A549 (cell line): ENCODE measurements around the gene CLDN5. TPM values are rescaled to one million over a fixed set of nuclear protein-coding genes. Genes with fewer than 3 reads are reported as not detected.

Source experiments
- ATAC-seq, 2 experiments: fragments of 200-7000 bp in 1 of 2; fragments of >200 bp in 1 of 2; cut with Nextera tagmentation in 1 of 2; cut with Tn5 transposase in 1 of 2; 3 replicates each; pipeline versions ENCODE4 v1.8.0 to v1.9.1; 2018 to 2020; ENCODE audit warnings: mild to moderate bottlenecking in 1 of 2, moderate library complexity in 1 of 2
- CTCF ChIA-PET: fragments of 300-600 bp; sonication (Branson Sonifier 250); formaldehyde crosslinking; extraction: SDS; loops from one replicate; lab custom pipeline; 2021; ENCODE audit warnings: antibody characterized with exemption, inconsistent platforms; lab: Yijun Ruan, JAX
- POLR2A ChIA-PET: fragments of 350-600 bp; formaldehyde crosslinking; extraction: SDS; loops from one replicate; lab custom pipeline; 2021; ENCODE audit warnings: antibody characterized with exemption, inconsistent platforms; lab: Yijun Ruan, JAX
- DNase-seq, 2 experiments: peaks; one replicate each; pipeline versions ENCODE4 v3.0.0 to v3.0.0-alpha.2; 2011 to 2016; ENCODE audit warnings: low read depth in 1 of 2, low spot score in 1 of 2
- FAIRE-seq: peaks from 2 replicates; lab custom pipeline; 2011; peaks lifted over from hg19 to GRCh38; lab: Jason Lieb, UNC
- H3K27ac ChIP-seq, 2 experiments: fragments of >200 bp; sonication (Bioruptor Twin); formaldehyde crosslinking; 3 replicates each; pipeline ENCODE4 v1.5.1; 2016 to 2017
- H3K4me1 ChIP-seq: fragments of >200 bp; sonication (Bioruptor Twin); formaldehyde crosslinking; 3 replicates; pipeline ENCODE4 v1.6.1; 2016
- H3K4me2 ChIP-seq: fragments of >200 bp; sonication (Bioruptor Twin); formaldehyde crosslinking; 3 replicates; pipeline ENCODE4 v1.6.1; 2016
- H3K4me3 ChIP-seq: fragments of >200 bp; sonication (Bioruptor Twin); formaldehyde crosslinking; 3 replicates; pipeline ENCODE4 v1.5.1; 2016
- H3K9me3 ChIP-seq: fragments of >200 bp; sonication (Bioruptor Twin); formaldehyde crosslinking; 3 replicates; pipeline ENCODE4 v1.6.1; 2016
- BHLHE40 ChIP-seq: IDR thresholded peaks from 2 replicates; pipeline ENCODE4 v1.6.1; 2012; ENCODE audit warnings: low read depth, low read length, inconsistent platforms
- CEBPB ChIP-seq, 2 experiments: fragments of >200 bp in 1 of 2; sonication (Bioruptor Twin) in 1 of 2; formaldehyde crosslinking in 1 of 2; IDR thresholded peaks; 2 replicates each; pipeline ENCODE4 v1.6.1; 2012 to 2016
- CHD4 ChIP-seq: fragments of 200-600 bp; sonication (generic); IDR thresholded peaks from 2 replicates; pipeline ENCODE4 v1.6.1; 2016; ENCODE audit warnings: antibody characterized with exemption, mild to moderate bottlenecking, borderline replicate concordance
- EHMT2 ChIP-seq: fragments of 200-600 bp; sonication (generic); IDR thresholded peaks from 2 replicates; pipeline ENCODE4 v1.6.1; 2016; ENCODE audit warnings: antibody characterized with exemption, low read depth, mild to moderate bottlenecking, moderate library complexity
- EP300 ChIP-seq, 2 experiments: fragments of >200 bp; sonication (Bioruptor Twin); formaldehyde crosslinking; IDR thresholded peaks; 2 replicates in 1 of 2; 3 replicates in 1 of 2; pipeline ENCODE4 v1.6.1; 2016 to 2017
- FOSB ChIP-seq: fragments of 250-450 bp; sonication (Bioruptor Pico); IDR thresholded peaks from 2 replicates; pipeline ENCODE4 v1.5.0; 2020; ENCODE audit warnings: mild to moderate bottlenecking, moderate library complexity
- FOSL2 ChIP-seq, 2 experiments: fragments of 450-650 bp in 1 of 2; fragments of >200 bp in 1 of 2; sonication (Bioruptor Twin) in 1 of 2; formaldehyde crosslinking; IDR thresholded peaks; 2 replicates each; pipeline versions ENCODE4 v1.5.0 to v1.6.1; 2016 to 2020; ENCODE audit warnings: mild to moderate bottlenecking in 1 of 2, moderate library complexity in 1 of 2
- HEYL ChIP-seq: fragments of 250-450 bp; sonication (Bioruptor Pico); IDR thresholded peaks from 2 replicates; pipeline ENCODE4 v1.8.0; 2021; ENCODE audit warnings: mild to moderate bottlenecking, moderate library complexity
- HMGXB4 ChIP-seq: fragments of 250-450 bp; sonication (Bioruptor Pico); IDR thresholded peaks from 2 replicates; pipeline ENCODE4 v1.5.0; 2021; ENCODE audit warnings: mild to moderate bottlenecking, moderate library complexity, borderline replicate concordance
- HOXA7 ChIP-seq: fragments of 250-450 bp; sonication (Bioruptor Pico); IDR thresholded peaks from 2 replicates; pipeline ENCODE4 v1.5.0; 2020; ENCODE audit warnings: mild to moderate bottlenecking, moderate library complexity
- HOXB13 ChIP-seq: fragments of 250-450 bp; sonication (Bioruptor Pico); IDR thresholded peaks from 2 replicates; pipeline ENCODE4 v1.5.0; 2020; ENCODE audit warnings: low read depth, mild to moderate bottlenecking, moderate library complexity
- KDM1A ChIP-seq: fragments of 200-600 bp; sonication (generic); IDR thresholded peaks from 2 replicates; pipeline ENCODE4 v1.6.1; 2016; ENCODE audit warnings: low read depth, mild to moderate bottlenecking
- KDM5A ChIP-seq: fragments of 200-600 bp; sonication (generic); IDR thresholded peaks from 2 replicates; pipeline ENCODE4 v1.6.1; 2016; ENCODE audit warnings: antibody characterized with exemption, mild to moderate bottlenecking
- NPAS2 ChIP-seq: fragments of 250-450 bp; sonication (Bioruptor Pico); IDR thresholded peaks from 2 replicates; pipeline ENCODE4 v1.8.0; 2022; ENCODE audit warnings: mild to moderate bottlenecking, moderate library complexity, borderline replicate concordance
- PHF8 ChIP-seq: fragments of 200-600 bp; sonication (generic); IDR thresholded peaks from 2 replicates; pipeline ENCODE4 v1.6.1; 2016; ENCODE audit warnings: low read depth, mild to moderate bottlenecking, antibody characterized with exemption, moderate library complexity, borderline replicate concordance
- RARB ChIP-seq: fragments of 250-450 bp; sonication (Bioruptor Pico); IDR thresholded peaks from 2 replicates; pipeline ENCODE4 v1.8.0; 2021; ENCODE audit warnings: mild to moderate bottlenecking, moderate library complexity
- RFX5 ChIP-seq: fragments of 450-650 bp; IDR thresholded peaks from 2 replicates; pipeline ENCODE4 v1.7.1; 2014; ENCODE audit warnings: antibody characterized with exemption, mild to moderate bottlenecking, moderate library complexity
- RNF2 ChIP-seq: fragments of 200-600 bp; sonication (generic); IDR thresholded peaks from 2 replicates; pipeline ENCODE4 v1.6.1; 2016; ENCODE audit warnings: low read depth, mild to moderate bottlenecking, antibody characterized with exemption, moderate library complexity, borderline replicate concordance
- SMC3 ChIP-seq: fragments of >200 bp; sonication (Bioruptor Twin); formaldehyde crosslinking; IDR thresholded peaks from 3 replicates; pipeline ENCODE4 v1.6.1; 2018; ENCODE audit warnings: inconsistent platforms
- TP53 ChIP-seq: fragments of 250-450 bp; sonication (Bioruptor Pico); IDR thresholded peaks from 2 replicates; pipeline ENCODE4 v1.5.0; 2021; ENCODE audit warnings: mild to moderate bottlenecking, moderate library complexity
- ZNF302 ChIP-seq: fragments of 250-450 bp; sonication (Bioruptor Pico); IDR thresholded peaks from 2 replicates; pipeline ENCODE4 v1.9.0; 2021; ENCODE audit warnings: inconsistent platforms, mild to moderate bottlenecking, moderate library complexity
- WGBS: methylation state at CpG from one replicate; pipeline ENCODE4 v1.1.6; 2017; ENCODE audit errors: missing lambda C conversion rate; 5-methylcytosine and 5-hydroxymethylcytosine counted together
- polyA plus RNA-seq, 4 experiments: library from polyadenylated mRNA; depleted of rRNA in 3 of 4; stranded (reverse); fragments of >200 nt; fragmentation: RNase III in 1 of 4; extraction: RNeasy Plus Mini Kit Qiagen cat#74134 plus additional on column Dnase treatment in 1 of 4; gene quantifications; 2 replicates in 3 of 4; 3 replicates in 1 of 4; pipeline ENCODE4 v1.2.3, GENCODE V29; 2011 to 2017
- TF ChIP-seq, protein P1 (sequence below): fragments of 200-600 bp; sonication (generic); IDR thresholded peaks from 2 replicates; pipeline ENCODE4 v1.6.1; 2016; ENCODE audit warnings: antibody characterized with exemption, mild to moderate bottlenecking, moderate library complexity

CLDN5 gene
- polyA plus RNA-seq, 2 of the 4 experiments (the other 2 are of a cell fraction): not detected

DNA sequence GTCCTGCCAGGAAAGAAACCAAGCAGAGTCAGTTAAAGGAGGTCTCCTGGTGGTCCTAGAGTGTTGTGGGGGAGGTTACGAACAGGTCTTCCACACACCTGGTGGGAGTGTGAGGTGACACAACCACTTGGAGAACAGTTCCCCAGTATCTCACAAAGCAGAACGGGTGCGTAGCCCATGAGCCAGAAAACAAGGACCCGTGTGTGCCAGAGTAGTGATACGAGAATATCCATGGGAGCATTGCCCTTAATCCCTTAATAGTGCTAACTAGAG, 21.7 kb upstream of the CLDN5 start:
- ChIA-PET POLR2A (no interaction called here), CTCF (no interaction called here)
- H3K4me1 ChIP-seq: no peaks in the 10 kb centered on the region
- no peak overlapping the region for H3K27ac ChIP-seq
- ATAC-seq (no peak), FAIRE-seq (no peak), DNase-seq (no peak)
- no peaks in the 10 kb centered on the region for H3K9me3 ChIP-seq
- no peak overlapping the region for H3K4me3 ChIP-seq
- no peak for TF ChIP-seq HEYL (CRISPR knock-in tag)
- TF ChIP-seq BHLHE40: no peak
- TF ChIP-seq TP53: no peak
- no peak for TF ChIP-seq CHD4
- no peak overlapping the region for H3K4me2 ChIP-seq
- WGBS: 75% methylated on average over 5 of the region's 5 CpGs

DNA sequence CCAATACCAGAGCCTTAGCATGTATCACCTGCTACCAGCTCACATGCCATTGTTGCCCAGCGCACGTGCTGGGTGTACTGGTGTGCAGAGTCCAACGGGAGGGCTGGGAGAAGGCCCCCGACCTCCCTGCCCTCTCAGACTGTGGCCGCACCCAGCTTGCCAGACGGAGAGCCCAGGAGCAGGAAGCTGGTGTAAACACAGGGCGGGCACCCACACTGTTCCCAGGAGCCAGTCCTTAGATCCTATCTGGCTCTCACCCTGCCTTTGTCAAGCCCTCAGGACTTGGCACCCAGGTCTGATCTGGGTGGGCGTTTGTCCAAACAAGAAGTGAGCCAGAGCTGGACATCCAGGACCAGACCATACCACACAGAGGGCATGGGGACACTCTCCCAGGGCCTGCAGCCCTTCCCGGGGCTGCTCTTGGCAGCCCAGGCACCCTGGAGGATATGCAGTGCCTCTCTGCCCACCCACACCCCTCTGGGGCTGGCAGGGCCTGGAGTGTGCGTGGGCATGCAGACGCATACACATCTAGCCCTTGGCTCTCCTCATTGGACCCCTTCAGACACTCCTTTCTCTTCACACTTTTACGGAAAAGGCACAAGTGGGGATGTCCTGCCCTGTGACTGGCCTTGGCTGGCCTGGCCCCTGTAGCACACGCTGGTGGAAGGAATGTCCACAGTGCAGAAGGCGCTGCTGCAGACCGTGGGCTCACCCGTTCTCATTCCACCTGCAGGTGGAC, 19.9 kb upstream of the CLDN5 start:
- Histone ChIP-seq H3K27ac (no peak overlapping the region), H3K4me1 (no peaks in the 10 kb centered on the region), H3K4me3 (no peak overlapping the region), H3K4me2 (no peak overlapping the region), H3K9me3 (no peaks in the 10 kb centered on the region)
- CTCF ChIA-PET: interaction anchor here (1.5 kb wide), 1 partner anchor 86 kb away, joined by 4 read pairs; no protein-coding TSS in a partner anchor
- FAIRE-seq (no peak), ATAC-seq (no peak), DNase-seq (no peak)
- POLR2A ChIA-PET: no interaction called here
- 62% methylated on average over 10 of the region's 16 CpGs for WGBS
- TF ChIP-seq HOXA7: no peak

GRCh38 chr22:19540394-19540793, 16.2 kb upstream of the CLDN5 start:
- no peak for TF ChIP-seq KDM5A
- no peak for TF ChIP-seq RARB (CRISPR knock-in tag)
- TF ChIP-seq FOSB (CRISPR knock-in tag): no peak
- TF ChIP-seq PHF8: no peak
- TF ChIP-seq NPAS2: no peak
- no peak for TF ChIP-seq ZNF302 (CRISPR knock-in tag)
- TF ChIP-seq CEBPB (IDR thresholded peaks at IDR 0.05): no peak
- TF ChIP-seq HMGXB4 (CRISPR knock-in tag): no peak
- no peak for TF ChIP-seq EP300 (IDR thresholded peaks at IDR 0.05)
- TF ChIP-seq RNF2: no peak
- TF ChIP-seq SMC3: no peak
- no peaks in the 10 kb centered on the region for H3K4me1 ChIP-seq
- ATAC-seq: no peak
- no peak overlapping the region for H3K4me3 ChIP-seq
- no peak for FAIRE-seq
- POLR2A ChIA-PET: no interaction called here
- H3K9me3 ChIP-seq: no peaks in the 10 kb centered on the region
- H3K4me2 ChIP-seq: no peak overlapping the region
- CTCF ChIA-PET: interaction anchor here (0.8 to 0.9 kb wide), 2 partner anchors 9 to 23 kb away, joined by 3 read pairs; no protein-coding TSS in a partner anchor
- DNase-seq: no peak
- no peak overlapping the region for H3K27ac ChIP-seq

GRCh38 chr22:19537941-19538488, 13.8 kb upstream of the CLDN5 start:
- POLR2A ChIA-PET: no interaction called here
- CTCF ChIA-PET: interaction anchor here (0.9 kb wide), 1 partner anchor 92 kb away, joined by 3 read pairs; no protein-coding TSS in a partner anchor
- DNase-seq: no peak
- no peak for ATAC-seq
- no peaks in the 10 kb centered on the region for H3K4me1 ChIP-seq
- TF ChIP-seq ZNF302 (CRISPR knock-in tag) (no peak), HOXB13 (CRISPR knock-in tag) (no peak), FOSL2 (IDR thresholded peaks at IDR 0.05) (no peak), FOSL2 (CRISPR knock-in tag; IDR thresholded peaks at IDR 0.05) (no peak), KDM1A (no peak), EP300 (IDR thresholded peaks at IDR 0.05) (no peak), NPAS2 (no peak), HMGXB4 (CRISPR knock-in tag) (no peak), RFX5 (no peak), EHMT2 (no peak)
- TF ChIP-seq, protein P1, sequence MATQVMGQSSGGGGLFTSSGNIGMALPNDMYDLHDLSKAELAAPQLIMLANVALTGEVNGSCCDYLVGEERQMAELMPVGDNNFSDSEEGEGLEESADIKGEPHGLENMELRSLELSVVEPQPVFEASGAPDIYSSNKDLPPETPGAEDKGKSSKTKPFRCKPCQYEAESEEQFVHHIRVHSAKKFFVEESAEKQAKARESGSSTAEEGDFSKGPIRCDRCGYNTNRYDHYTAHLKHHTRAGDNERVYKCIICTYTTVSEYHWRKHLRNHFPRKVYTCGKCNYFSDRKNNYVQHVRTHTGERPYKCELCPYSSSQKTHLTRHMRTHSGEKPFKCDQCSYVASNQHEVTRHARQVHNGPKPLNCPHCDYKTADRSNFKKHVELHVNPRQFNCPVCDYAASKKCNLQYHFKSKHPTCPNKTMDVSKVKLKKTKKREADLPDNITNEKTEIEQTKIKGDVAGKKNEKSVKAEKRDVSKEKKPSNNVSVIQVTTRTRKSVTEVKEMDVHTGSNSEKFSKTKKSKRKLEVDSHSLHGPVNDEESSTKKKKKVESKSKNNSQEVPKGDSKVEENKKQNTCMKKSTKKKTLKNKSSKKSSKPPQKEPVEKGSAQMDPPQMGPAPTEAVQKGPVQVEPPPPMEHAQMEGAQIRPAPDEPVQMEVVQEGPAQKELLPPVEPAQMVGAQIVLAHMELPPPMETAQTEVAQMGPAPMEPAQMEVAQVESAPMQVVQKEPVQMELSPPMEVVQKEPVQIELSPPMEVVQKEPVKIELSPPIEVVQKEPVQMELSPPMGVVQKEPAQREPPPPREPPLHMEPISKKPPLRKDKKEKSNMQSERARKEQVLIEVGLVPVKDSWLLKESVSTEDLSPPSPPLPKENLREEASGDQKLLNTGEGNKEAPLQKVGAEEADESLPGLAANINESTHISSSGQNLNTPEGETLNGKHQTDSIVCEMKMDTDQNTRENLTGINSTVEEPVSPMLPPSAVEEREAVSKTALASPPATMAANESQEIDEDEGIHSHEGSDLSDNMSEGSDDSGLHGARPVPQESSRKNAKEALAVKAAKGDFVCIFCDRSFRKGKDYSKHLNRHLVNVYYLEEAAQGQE: no peak
- TF ChIP-seq, all 56 proteins: peak for 0
- FAIRE-seq: no peak
- Histone ChIP-seq H3K4me3 (no peak overlapping the region), H3K9me3 (no peaks in the 10 kb centered on the region), H3K27ac (no peak overlapping the region), H3K4me2 (no peak overlapping the region)
- WGBS: 87% methylated on average over 5 of the region's 5 CpGs
